ENCODE measurements around the gene XPO6.

XPO6 gene

GRCh38 chr16:28089992-28090365 is 121.8 kb downstream of the XPO6 start:
- 92% methylated on average over 1 of the region's 7 CpGs for WGBS (ENCODE audit: insufficient coverage)
- Histone ChIP-seq H3K27me3 (replicated peaks in 2 of 5; ENCODE audit: control insufficient read depth in 4 of 5, insufficient read depth in 5 of 5, low read length in 4 of 5) (no peaks in the 10 kb centered on the region), H3K27ac (ENCODE audit: insufficient read depth in 1 of 2, low read depth in 1 of 2, low read length in 2 of 2, poor library complexity in 1 of 2, severe bottlenecking in 2 of 2) (no peak overlapping the region), H3K36me3 (ENCODE audit: control insufficient read depth in 4 of 4, insufficient read depth in 4 of 4, low read length in 3 of 4) (no peaks in the 10 kb centered on the region), H3K9me3 (ENCODE audit: control extremely low read depth in 1 of 5, control insufficient read depth in 4 of 5, insufficient read depth in 2 of 5, low read depth in 1 of 5, low read length in 4 of 5) (no peaks in the 10 kb centered on the region), H3K4me3 (ENCODE audit: control insufficient read depth in 1 of 7, extremely low read depth in 1 of 7, insufficient read depth in 4 of 7, low read depth in 2 of 7, low read length in 6 of 7) (no peak overlapping the region), H3K4me1 (ENCODE audit: control extremely low read depth in 1 of 4, control insufficient read depth in 4 of 4, insufficient read depth in 4 of 4, low read length in 3 of 4) (no peaks in the 10 kb centered on the region)
- no peak for DNase-seq
- ChIA-PET CTCF (no interaction called here), POLR2A (no interaction called here)

- H3K9me3 ChIP-seq (ENCODE audit: control extremely low read depth in 1 of 5, control insufficient read depth in 4 of 5, insufficient read depth in 2 of 5, low read depth in 1 of 5, low read length in 4 of 5): no peaks in the 10 kb centered on the region
- 100% methylated on average over 1 of the region's 3 CpGs for WGBS (ENCODE audit: insufficient coverage)
- CTCF ChIA-PET: no interaction called here
- H3K4me3 ChIP-seq (ENCODE audit: control insufficient read depth in 1 of 7, extremely low read depth in 1 of 7, insufficient read depth in 4 of 7, low read depth in 2 of 7, low read length in 6 of 7): no peak overlapping the region
- H3K27me3 ChIP-seq (replicated peaks in 2 of 5; ENCODE audit: control insufficient read depth in 4 of 5, insufficient read depth in 5 of 5, low read length in 4 of 5): no peaks in the 10 kb centered on the region
- peak in 1 of 3 donors; percentile 24 for DNase-seq
- POLR2A ChIA-PET: no interaction called here
- H3K27ac ChIP-seq (ENCODE audit: insufficient read depth in 1 of 2, low read depth in 1 of 2, low read length in 2 of 2, poor library complexity in 1 of 2, severe bottlenecking in 2 of 2): no peak overlapping the region
- H3K4me1 ChIP-seq (ENCODE audit: control extremely low read depth in 1 of 4, control insufficient read depth in 4 of 4, insufficient read depth in 4 of 4, low read length in 3 of 4): no peaks in the 10 kb centered on the region
- H3K36me3 ChIP-seq (ENCODE audit: control insufficient read depth in 4 of 4, insufficient read depth in 4 of 4, low read length in 3 of 4): no peaks in the 10 kb centered on the region
Measured at GRCh38 chr16:28089205-28089991, 122.4 kb downstream of the XPO6 start.

GRCh38 chr16:28087675-28088300 is 124.0 kb downstream of the XPO6 start:
- Histone ChIP-seq H3K4me3 (ENCODE audit: control insufficient read depth in 1 of 7, extremely low read depth in 1 of 7, insufficient read depth in 4 of 7, low read depth in 2 of 7, low read length in 6 of 7) (no peak overlapping the region), H3K27ac (ENCODE audit: insufficient read depth in 1 of 2, low read depth in 1 of 2, low read length in 2 of 2, poor library complexity in 1 of 2, severe bottlenecking in 2 of 2) (no peak overlapping the region), H3K36me3 (ENCODE audit: control insufficient read depth in 4 of 4, insufficient read depth in 4 of 4, low read length in 3 of 4) (no peaks in the 10 kb centered on the region), H3K9me3 (ENCODE audit: control extremely low read depth in 1 of 5, control insufficient read depth in 4 of 5, insufficient read depth in 2 of 5, low read depth in 1 of 5, low read length in 4 of 5) (no peaks in the 10 kb centered on the region), H3K27me3 (replicated peaks in 2 of 5; ENCODE audit: control insufficient read depth in 4 of 5, insufficient read depth in 5 of 5, low read length in 4 of 5) (no peaks in the 10 kb centered on the region), H3K4me1 (ENCODE audit: control extremely low read depth in 1 of 4, control insufficient read depth in 4 of 4, insufficient read depth in 4 of 4, low read length in 3 of 4) (no peaks in the 10 kb centered on the region)
- 96% methylated on average over 2 of the region's 7 CpGs for WGBS (ENCODE audit: insufficient coverage)
- ChIA-PET POLR2A (interaction anchor here (0.6 kb wide), 1 partner anchor 79 kb away, joined by 3 read pairs; no protein-coding TSS in a partner anchor), CTCF (no interaction called here)
- DNase-seq: no peak

GRCh38 chr16:28087140-28087660 is 124.6 kb downstream of the XPO6 start:
- Histone ChIP-seq H3K27me3 (replicated peaks in 2 of 5; ENCODE audit: control insufficient read depth in 4 of 5, insufficient read depth in 5 of 5, low read length in 4 of 5) (no peaks in the 10 kb centered on the region), H3K9me3 (ENCODE audit: control extremely low read depth in 1 of 5, control insufficient read depth in 4 of 5, insufficient read depth in 2 of 5, low read depth in 1 of 5, low read length in 4 of 5) (no peaks in the 10 kb centered on the region), H3K27ac (ENCODE audit: insufficient read depth in 1 of 2, low read depth in 1 of 2, low read length in 2 of 2, poor library complexity in 1 of 2, severe bottlenecking in 2 of 2) (no peak overlapping the region), H3K36me3 (ENCODE audit: control insufficient read depth in 4 of 4, insufficient read depth in 4 of 4, low read length in 3 of 4) (no peaks in the 10 kb centered on the region), H3K4me3 (ENCODE audit: control insufficient read depth in 1 of 7, extremely low read depth in 1 of 7, insufficient read depth in 4 of 7, low read depth in 2 of 7, low read length in 6 of 7) (no peak overlapping the region), H3K4me1 (ENCODE audit: control extremely low read depth in 1 of 4, control insufficient read depth in 4 of 4, insufficient read depth in 4 of 4, low read length in 3 of 4) (no peaks in the 10 kb centered on the region)
- POLR2A ChIA-PET: no interaction called here
- WGBS (ENCODE audit: insufficient coverage): 99% methylated on average over 8 of the region's 8 CpGs
- no peak for DNase-seq
- CTCF ChIA-PET: no interaction called here

GRCh38 chr16:28086186-28087139 is 125.3 kb downstream of the XPO6 start:
- no peak overlapping the region for H3K27ac ChIP-seq (ENCODE audit: insufficient read depth in 1 of 2, low read depth in 1 of 2, low read length in 2 of 2, poor library complexity in 1 of 2, severe bottlenecking in 2 of 2)
- H3K36me3 ChIP-seq (ENCODE audit: control insufficient read depth in 4 of 4, insufficient read depth in 4 of 4, low read length in 3 of 4): no peaks in the 10 kb centered on the region
- POLR2A ChIA-PET: no interaction called here
- no peaks in the 10 kb centered on the region for H3K27me3 ChIP-seq (replicated peaks in 2 of 5; ENCODE audit: control insufficient read depth in 4 of 5, insufficient read depth in 5 of 5, low read length in 4 of 5)
- no peak for DNase-seq
- CTCF ChIA-PET: interaction anchor here (0.8 kb wide), 1 partner anchor 13 kb away, joined by 3 read pairs; no protein-coding TSS in a partner anchor
- H3K4me3 ChIP-seq (ENCODE audit: control insufficient read depth in 1 of 7, extremely low read depth in 1 of 7, insufficient read depth in 4 of 7, low read depth in 2 of 7, low read length in 6 of 7): no peak overlapping the region
- WGBS (ENCODE audit: insufficient coverage): 97% methylated on average over 10 of the region's 21 CpGs
- H3K9me3 ChIP-seq (ENCODE audit: control extremely low read depth in 1 of 5, control insufficient read depth in 4 of 5, insufficient read depth in 2 of 5, low read depth in 1 of 5, low read length in 4 of 5): no peaks in the 10 kb centered on the region
- H3K4me1 ChIP-seq (ENCODE audit: control extremely low read depth in 1 of 4, control insufficient read depth in 4 of 4, insufficient read depth in 4 of 4, low read length in 3 of 4): no peaks in the 10 kb centered on the region

- Histone ChIP-seq H3K9me3 (ENCODE audit: control extremely low read depth in 1 of 5, control insufficient read depth in 4 of 5, insufficient read depth in 2 of 5, low read depth in 1 of 5, low read length in 4 of 5) (no peaks in the 10 kb centered on the region), H3K27me3 (replicated peaks in 2 of 5; ENCODE audit: control insufficient read depth in 4 of 5, insufficient read depth in 5 of 5, low read length in 4 of 5) (no peaks in the 10 kb centered on the region), H3K36me3 (ENCODE audit: control insufficient read depth in 4 of 4, insufficient read depth in 4 of 4, low read length in 3 of 4) (no peaks in the 10 kb centered on the region), H3K27ac (ENCODE audit: insufficient read depth in 1 of 2, low read depth in 1 of 2, low read length in 2 of 2, poor library complexity in 1 of 2, severe bottlenecking in 2 of 2) (no peak overlapping the region), H3K4me1 (ENCODE audit: control extremely low read depth in 1 of 4, control insufficient read depth in 4 of 4, insufficient read depth in 4 of 4, low read length in 3 of 4) (no peaks in the 10 kb centered on the region), H3K4me3 (ENCODE audit: control insufficient read depth in 1 of 7, extremely low read depth in 1 of 7, insufficient read depth in 4 of 7, low read depth in 2 of 7, low read length in 6 of 7) (no peak overlapping the region)
- 98% methylated on average over 8 of the region's 12 CpGs for WGBS (ENCODE audit: insufficient coverage)
- POLR2A ChIA-PET: no interaction called here
- CTCF ChIA-PET: interaction anchor here (0.8 kb wide), 1 partner anchor 13 kb away, joined by 3 read pairs; no protein-coding TSS in a partner anchor
- DNase-seq: no peak
Measured at GRCh38 chr16:28085389-28086171, 126.2 kb downstream of the XPO6 start.
